ENCODE results near the gene PRND.

GRCh38 chr20:4681991-4682401, 39.7 kb upstream of the PRND start:
- TF ChIP-seq CTCF (IDR thresholded peaks at IDR 0.05; ENCODE audit: insufficient read depth, low read depth, low read length) (no peak), EZH2 (IDR thresholded peaks at IDR 0.05; ENCODE audit: insufficient read depth, low read length) (no peak)
